NCI-H748 treated with DMSO at 0.1 percent for 48 hours (cell line): ENCODE measurements around the gene OLFM1.
A peak's percentile ranks its signal among the peaks of the same experiment; 100 is the strongest.
"Not testable (repeated sequence)": the region's sequence is repeated elsewhere in the genome, so short reads cannot be mapped to it uniquely, and the experiment has no call there.

Experiments used
- DNase-seq: peaks from one replicate; lab custom pipeline; 2025; lab: John Stamatoyannopoulos, UW

The OLFM1 gene

GRCh38 chr9:135135171-135135928 lies 47.9 kb downstream of the OLFM1 start:
- no peak for DNase-seq

GRCh38 chr9:135135929-135136315 lies 48.5 kb downstream of the OLFM1 start:
- DNase-seq, result no peak

- no peak for DNase-seq
Observed at GRCh38 chr9:135136481-135136880, 49.0 kb downstream of the OLFM1 start.

- DNase-seq, result peak; percentile 16
Observed at GRCh38 chr9:135136991-135137832, 49.7 kb downstream of the OLFM1 start.

- DNase-seq, result no peak
Observed at GRCh38 chr9:135138078-135138855, 50.8 kb downstream of the OLFM1 start.

- DNase-seq, result no peak
Observed at GRCh38 chr9:135139366-135139959, 52.0 kb downstream of the OLFM1 start.

GRCh38 chr9:135141183-135141774 lies 53.8 kb downstream of the OLFM1 start:
- DNase-seq, result no peak

- no peak for DNase-seq
Observed at GRCh38 chr9:135144581-135145170, 57.2 kb downstream of the OLFM1 start.

GRCh38 chr9:135145312-135145711 lies 57.8 kb downstream of the OLFM1 start:
- no peak for DNase-seq

- no peak for DNase-seq
Observed at GRCh38 chr9:135146241-135146640, 58.8 kb downstream of the OLFM1 start.

- no peak for DNase-seq
Observed at GRCh38 chr9:135146766-135147473, 59.5 kb downstream of the OLFM1 start.

GRCh38 chr9:135147474-135147805 lies 60.0 kb downstream of the OLFM1 start:
- DNase-seq, result no peak

- DNase-seq, result no peak
Observed at GRCh38 chr9:135147938-135148337, 60.5 kb downstream of the OLFM1 start.

- DNase-seq, result no peak
Observed at GRCh38 chr9:135148386-135148785, 60.9 kb downstream of the OLFM1 start.

- DNase-seq, result not testable (repeated sequence)
Observed at GRCh38 chr9:135149901-135150300, 62.4 kb downstream of the OLFM1 start.

GRCh38 chr9:135150981-135151380 lies 63.5 kb downstream of the OLFM1 start:
- no peak for DNase-seq

- no peak for DNase-seq
Observed at GRCh38 chr9:135151757-135152613, 64.5 kb downstream of the OLFM1 start.

- DNase-seq, result no peak
Observed at GRCh38 chr9:135152614-135153334, 65.3 kb downstream of the OLFM1 start.

GRCh38 chr9:135154050-135154615 lies 66.7 kb downstream of the OLFM1 start:
- DNase-seq, result no peak
